Renal pelvis (tissue), 4 donors: ENCODE data around the gene ANGPTL7. TPM values are rescaled to one million over a fixed set of nuclear protein-coding genes. Genes with fewer than 3 reads are reported as not detected.

Experiments used
- DNase-seq: peaks from one replicate; pipeline ENCODE4 v3.0.0-alpha.2; 2013
- polyA plus RNA-seq, 3 donors: library from polyadenylated mRNA; unstranded; fragments of 120-200 nt; gene quantifications; one replicate each; pipeline ENCODE4 v1.2.1, GENCODE V29; 2013; ENCODE audit not compliant: insufficient read length in 3 of 3

ANGPTL7 gene
- polyA plus RNA-seq, 3 donors: 0.10 to 0.12 TPM; not detected in 1

DNA sequence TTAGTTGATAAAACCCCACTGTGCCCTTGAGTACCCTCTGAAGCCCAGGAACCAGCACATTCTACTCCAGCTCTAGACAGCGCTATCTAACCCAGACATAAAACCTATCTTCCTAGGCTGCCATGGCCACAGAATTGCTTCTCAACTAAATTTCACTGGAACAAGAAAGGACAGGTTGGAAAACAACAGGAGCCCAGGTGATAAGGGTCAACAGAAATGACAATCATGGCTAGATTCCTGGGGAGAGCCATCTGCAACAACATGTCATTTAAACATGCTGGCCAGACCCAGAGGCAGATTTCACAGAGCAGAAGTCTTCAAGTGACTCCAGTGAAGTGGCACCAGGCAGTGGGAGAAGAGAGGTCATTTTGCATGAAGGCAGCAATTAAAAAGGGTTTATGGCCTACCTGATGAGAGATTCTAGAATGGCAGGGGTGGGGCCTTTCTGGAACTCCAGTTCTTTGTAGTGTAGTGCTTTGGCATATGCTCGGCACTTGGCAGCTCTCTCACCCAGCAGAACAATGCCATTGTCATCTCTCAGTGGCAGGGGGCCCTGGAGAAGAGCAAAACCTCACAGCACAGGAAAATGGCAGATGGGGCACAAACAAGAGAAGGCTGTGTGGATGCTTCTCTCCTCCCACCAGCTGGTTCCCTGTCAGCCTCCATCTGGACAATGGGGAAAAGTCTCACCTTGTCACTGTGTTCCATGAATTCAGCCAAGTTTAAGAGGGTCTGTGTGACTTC lies 9.9 kb downstream of the ANGPTL7 start:
- DNase-seq: no peak

- DNase-seq: no peak
These were observed 15.4 kb downstream of the ANGPTL7 start for GRCh38 chr1:11204396-11205190.

- no peak for DNase-seq
These were observed 18.9 kb downstream of the ANGPTL7 start for GRCh38 chr1:11207898-11208611.

- no peak for DNase-seq
These were observed 22.3 kb downstream of the ANGPTL7 start for GRCh38 chr1:11211461-11211860.

GRCh38 chr1:11211925-11212587 lies 22.9 kb downstream of the ANGPTL7 start:
- DNase-seq: no peak

GRCh38 chr1:11214698-11215380 lies 25.7 kb downstream of the ANGPTL7 start:
- no peak for DNase-seq

- no peak for DNase-seq
These were observed 26.3 kb downstream of the ANGPTL7 start for GRCh38 chr1:11215381-11216005.

DNA sequence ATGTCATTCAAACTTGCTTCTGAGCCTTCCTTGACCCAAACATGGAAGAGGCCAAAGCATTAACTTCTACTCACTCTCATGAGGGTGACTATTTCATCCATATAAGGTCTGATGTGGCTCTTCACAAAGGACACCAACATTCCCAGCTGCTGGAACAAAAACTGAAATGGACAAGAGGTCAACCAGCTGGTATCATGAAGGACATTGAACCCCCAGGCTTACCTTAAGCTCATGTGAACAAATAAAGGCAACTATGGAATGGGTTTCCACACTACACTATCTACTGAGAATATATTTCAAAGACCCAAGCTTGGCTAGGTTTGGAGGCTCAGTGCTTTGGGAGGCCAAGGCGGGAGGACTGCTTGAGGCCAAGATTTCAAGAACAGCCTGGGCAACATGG lies 26.9 kb downstream of the ANGPTL7 start:
- DNase-seq: no peak

DNA sequence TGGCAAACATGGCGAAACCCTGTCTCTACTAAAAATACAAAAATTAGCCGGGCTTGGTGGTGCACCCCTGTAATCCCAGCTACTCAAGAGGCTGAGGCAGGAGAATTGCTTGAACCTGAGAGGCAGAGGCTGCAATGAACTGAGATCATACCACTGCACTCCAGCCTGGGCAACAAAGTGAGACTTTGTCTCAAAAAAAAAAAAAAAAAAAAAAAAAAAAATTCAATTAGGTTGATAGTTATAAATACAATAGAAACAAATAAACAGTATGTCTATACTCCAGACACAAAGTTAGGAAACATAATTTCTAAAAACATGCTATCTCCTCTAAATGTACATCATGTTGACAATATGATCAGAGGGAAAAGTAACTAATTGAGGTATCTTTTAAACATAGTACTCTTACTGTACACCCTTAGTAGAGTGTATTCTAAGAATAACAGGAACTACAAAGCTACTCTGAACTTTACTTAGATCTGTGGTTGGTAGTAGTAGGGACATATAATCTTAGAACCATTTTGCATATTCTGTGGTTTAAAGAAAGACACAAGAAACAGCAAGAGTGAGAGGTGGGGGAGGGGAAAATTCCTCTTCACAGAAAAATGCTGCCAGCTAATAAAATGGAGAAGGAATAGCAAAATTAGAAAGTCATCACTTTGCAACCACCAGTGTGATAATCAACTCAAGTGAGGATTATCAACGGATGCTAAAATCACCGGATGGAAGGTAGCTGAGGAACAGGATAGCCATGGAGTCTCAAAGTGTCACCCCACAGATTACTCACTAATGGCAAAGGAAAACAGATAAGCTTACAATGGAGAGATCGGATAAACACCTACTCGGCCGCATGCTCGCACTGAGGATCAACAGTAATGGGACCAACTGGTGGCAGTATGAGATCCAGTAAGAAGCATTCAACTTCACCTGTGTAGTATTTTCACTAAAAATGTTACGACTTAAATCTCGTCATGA lies 38.2 kb downstream of the ANGPTL7 start:
- DNase-seq: no peak

DNA sequence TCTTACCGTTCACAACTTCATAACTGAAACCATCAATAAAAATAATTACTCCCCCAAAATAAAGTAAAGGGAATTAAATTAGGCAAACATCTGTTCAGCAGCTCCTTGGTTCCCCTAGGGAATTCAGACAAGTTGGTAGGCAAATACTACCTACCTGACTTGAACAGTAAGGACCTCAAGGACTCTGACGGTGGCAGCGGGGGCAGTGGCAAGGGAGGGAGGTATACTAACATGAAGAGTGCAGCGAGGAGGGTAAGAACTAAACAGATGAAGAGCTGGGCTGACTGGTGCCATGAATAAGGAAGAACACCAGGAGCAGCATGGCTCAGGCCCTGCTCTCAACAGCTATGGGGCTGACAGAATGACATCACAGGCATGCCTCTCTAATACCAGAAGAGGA lies 40.0 kb downstream of the ANGPTL7 start:
- DNase-seq: no peak

- no peak for DNase-seq
These were observed 44.1 kb downstream of the ANGPTL7 start for GRCh38 chr1:11233208-11233607.

- no peak for DNase-seq
These were observed 48.2 kb downstream of the ANGPTL7 start for GRCh38 chr1:11237356-11237755.

GRCh38 chr1:11238311-11238710 lies 49.2 kb downstream of the ANGPTL7 start:
- no peak for DNase-seq

DNA sequence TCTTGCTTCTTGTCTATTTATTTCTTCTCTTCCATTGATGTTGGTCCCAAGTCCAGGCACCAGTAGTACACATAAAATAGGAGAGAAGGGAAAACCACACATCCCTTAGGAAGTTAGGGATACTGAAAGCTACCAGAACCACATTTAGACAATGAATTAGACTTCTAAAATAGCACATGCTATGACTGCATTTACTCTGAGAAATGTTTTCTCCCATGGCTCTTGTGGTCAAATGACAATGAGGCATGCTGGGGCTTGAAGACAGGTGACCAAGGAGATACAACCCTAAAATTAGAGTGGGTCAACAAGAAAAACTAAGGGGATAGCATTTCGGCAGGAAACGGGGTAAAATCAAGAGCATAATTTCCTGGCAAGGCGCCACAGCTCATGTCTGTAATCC lies 56.1 kb downstream of the ANGPTL7 start:
- DNase-seq: no peak

Other genes starting within 250 kb of the ANGPTL7 start
- 100 to 1,000 TPM; 295 to 340 (median 320) TPM for gene TARDBP, start 176.7 kb upstream of the ANGPTL7 start, polyA plus RNA-seq
- 10 to 100 TPM in 1 of 3 donors, 1 to 10 TPM in 2; 3.9 to 12.3 (median 9.7) TPM for gene MASP2, start 142.1 kb upstream of the ANGPTL7 start, polyA plus RNA-seq
- 10 to 100 TPM; 41.4 to 54.2 (median 49.7) TPM for gene SRM, start 129.3 kb upstream of the ANGPTL7 start, polyA plus RNA-seq
- gene EXOSC10, start 89.5 kb upstream of the ANGPTL7 start, polyA plus RNA-seq: 100 to 1,000 TPM in 2 of 3 donors, 10 to 100 TPM in 1; 75.9 to 106 (median 102) TPM
- 10 to 100 TPM; 40.8 to 47.4 (median 47.4) TPM for gene MTOR, start 73.2 kb downstream of the ANGPTL7 start, polyA plus RNA-seq
- gene UBIAD1, start 83.8 kb downstream of the ANGPTL7 start, polyA plus RNA-seq: 10 to 100 TPM; 14.3 to 18.9 (median 17.3) TPM